Measurements from ENCODE around the gene WDR46.

The WDR46 gene

GRCh38 chr6:33243476-33243875 lies 45.6 kb downstream of the WDR46 start:
- no peak overlapping the region for H3K4me3 ChIP-seq (ENCODE audit: low read depth, low read length)
- no peak for DNase-seq (ENCODE audit: low read depth)
- no peak for TF ChIP-seq POLR2A (IDR thresholded peaks at IDR 0.05; ENCODE audit: extremely low read depth, insufficient read length)
- TF ChIP-seq CTCF (IDR thresholded peaks at IDR 0.05; ENCODE audit: low read depth, low read length), result no peak
- TF ChIP-seq MYC (IDR thresholded peaks at IDR 0.05; ENCODE audit: low read depth, low read length), result no peak
- TF ChIP-seq MAX (IDR thresholded peaks at IDR 0.05; ENCODE audit: low read depth, low read length), result no peak

GRCh38 chr6:33241968-33242367 lies 47.1 kb downstream of the WDR46 start:
- DNase-seq (ENCODE audit: low read depth), result no peak
- H3K4me3 ChIP-seq (ENCODE audit: low read depth, low read length), result no peak overlapping the region
- TF ChIP-seq MYC (IDR thresholded peaks at IDR 0.05; ENCODE audit: low read depth, low read length) (no peak), POLR2A (IDR thresholded peaks at IDR 0.05; ENCODE audit: extremely low read depth, insufficient read length) (no peak), CTCF (IDR thresholded peaks at IDR 0.05; ENCODE audit: low read depth, low read length) (no peak), MAX (IDR thresholded peaks at IDR 0.05; ENCODE audit: low read depth, low read length) (no peak)

GRCh38 chr6:33237741-33238140 lies 51.3 kb downstream of the WDR46 start:
- TF ChIP-seq MYC (IDR thresholded peaks at IDR 0.05; ENCODE audit: low read depth, low read length), result no peak
- TF ChIP-seq MAX (IDR thresholded peaks at IDR 0.05; ENCODE audit: low read depth, low read length), result no peak
- TF ChIP-seq CTCF (IDR thresholded peaks at IDR 0.05; ENCODE audit: low read depth, low read length), result no peak
- no peak for TF ChIP-seq POLR2A (IDR thresholded peaks at IDR 0.05; ENCODE audit: extremely low read depth, insufficient read length)
- H3K4me3 ChIP-seq (ENCODE audit: low read depth, low read length), result no peak overlapping the region
- DNase-seq (ENCODE audit: low read depth), result no peak

- no peak overlapping the region for H3K4me3 ChIP-seq (ENCODE audit: low read depth, low read length)
- DNase-seq (ENCODE audit: low read depth), result no peak
- TF ChIP-seq CTCF (IDR thresholded peaks at IDR 0.05; ENCODE audit: low read depth, low read length) (no peak), MYC (IDR thresholded peaks at IDR 0.05; ENCODE audit: low read depth, low read length) (no peak), POLR2A (IDR thresholded peaks at IDR 0.05; ENCODE audit: extremely low read depth, insufficient read length) (no peak), MAX (IDR thresholded peaks at IDR 0.05; ENCODE audit: low read depth, low read length) (no peak)
Measured at GRCh38 chr6:33236852-33237251, 52.2 kb downstream of the WDR46 start.

- no peak for DNase-seq (ENCODE audit: low read depth)
- no peak overlapping the region for H3K4me3 ChIP-seq (ENCODE audit: low read depth, low read length)
- no peak for TF ChIP-seq CTCF (IDR thresholded peaks at IDR 0.05; ENCODE audit: low read depth, low read length)
- no peak for TF ChIP-seq MYC (IDR thresholded peaks at IDR 0.05; ENCODE audit: low read depth, low read length)
- TF ChIP-seq POLR2A (IDR thresholded peaks at IDR 0.05; ENCODE audit: extremely low read depth, insufficient read length), result no peak
- TF ChIP-seq MAX (IDR thresholded peaks at IDR 0.05; ENCODE audit: low read depth, low read length), result no peak
Measured at GRCh38 chr6:33236328-33236727, 52.7 kb downstream of the WDR46 start.

GRCh38 chr6:33235221-33235634 lies 53.8 kb downstream of the WDR46 start:
- H3K4me3 ChIP-seq (ENCODE audit: low read depth, low read length), result no peak overlapping the region
- no peak for DNase-seq (ENCODE audit: low read depth)
- TF ChIP-seq CTCF (IDR thresholded peaks at IDR 0.05; ENCODE audit: low read depth, low read length), result no peak
- no peak for TF ChIP-seq POLR2A (IDR thresholded peaks at IDR 0.05; ENCODE audit: extremely low read depth, insufficient read length)
- TF ChIP-seq MYC (IDR thresholded peaks at IDR 0.05; ENCODE audit: low read depth, low read length), result no peak
- TF ChIP-seq MAX (IDR thresholded peaks at IDR 0.05; ENCODE audit: low read depth, low read length), result no peak

Data from NB4 (cell line).